ENCODE data around the gene AKTIP.
"Not testable (repeated sequence)": the region's sequence is repeated elsewhere in the genome, so short reads cannot be mapped to it uniquely, and the experiment has no call there.

The AKTIP gene

DNA sequence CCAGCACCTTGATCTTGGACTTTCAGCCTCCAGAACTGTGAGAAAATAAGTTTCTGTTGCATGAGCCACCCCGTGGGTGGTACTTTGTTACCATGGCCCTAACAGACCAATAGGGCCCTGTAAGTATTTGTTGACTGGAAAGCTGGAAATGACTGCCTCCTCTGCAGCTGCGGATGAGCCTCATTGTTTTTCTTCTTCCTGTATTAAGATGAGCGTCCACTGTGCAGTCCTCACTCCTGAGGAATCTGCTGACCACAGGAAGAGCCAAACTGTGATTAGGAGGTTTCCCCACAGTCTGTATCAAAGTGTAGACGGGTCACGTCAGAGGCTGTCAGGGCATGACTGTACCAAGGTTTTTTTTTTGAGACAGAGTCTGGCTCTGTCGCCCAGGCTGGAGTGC lies 12.2 kb upstream of the AKTIP start:
- DNase-seq: no peak

DNA sequence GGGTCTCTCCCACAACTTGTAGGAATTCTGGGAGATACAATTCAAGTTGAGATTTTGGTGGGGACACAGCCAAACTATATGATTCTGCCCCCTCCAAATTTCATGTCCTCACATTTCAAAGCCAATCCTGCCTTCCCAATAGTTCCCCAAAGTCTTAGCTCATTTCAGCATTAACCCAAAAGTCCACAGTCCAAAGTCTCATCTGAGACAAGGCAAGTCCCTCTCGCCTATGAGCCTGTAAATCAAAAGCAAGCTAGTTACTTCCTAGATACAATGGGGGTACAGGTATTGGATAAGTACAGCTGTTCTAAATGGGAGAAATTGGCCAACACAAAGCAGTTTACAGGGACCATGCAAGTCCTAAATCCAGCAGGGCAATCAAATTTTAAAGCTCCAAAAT lies 9.8 kb upstream of the AKTIP start:
- DNase-seq: not testable (repeated sequence)

- DNase-seq: no peak
Measured at GRCh38 chr16:53511403-53512280, 8.6 kb upstream of the AKTIP start.

- DNase-seq: no peak
Measured at GRCh38 chr16:53511084-53511402, 8.0 kb upstream of the AKTIP start.

DNA sequence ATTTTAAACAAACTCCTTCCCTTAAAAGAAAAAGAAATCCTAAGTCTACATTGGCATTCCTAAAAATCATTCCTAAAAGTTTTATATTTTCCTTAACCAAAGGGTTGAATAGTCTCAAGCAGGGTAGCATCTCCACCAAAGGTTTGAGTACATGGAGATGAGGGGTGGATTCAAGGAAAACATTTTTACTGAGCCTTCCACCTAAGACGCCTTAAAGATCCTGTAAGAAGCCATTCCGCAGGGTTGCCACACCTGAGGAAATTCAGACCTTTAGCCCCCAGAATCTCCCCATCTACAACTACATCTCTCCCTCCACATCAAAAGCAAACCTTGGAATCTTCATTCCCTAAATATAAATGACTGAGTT lies 7.7 kb upstream of the AKTIP start:
- DNase-seq: no peak

- DNase-seq: peak; percentile 20
Measured at GRCh38 chr16:53509906-53510703, 7.1 kb upstream of the AKTIP start.

DNA sequence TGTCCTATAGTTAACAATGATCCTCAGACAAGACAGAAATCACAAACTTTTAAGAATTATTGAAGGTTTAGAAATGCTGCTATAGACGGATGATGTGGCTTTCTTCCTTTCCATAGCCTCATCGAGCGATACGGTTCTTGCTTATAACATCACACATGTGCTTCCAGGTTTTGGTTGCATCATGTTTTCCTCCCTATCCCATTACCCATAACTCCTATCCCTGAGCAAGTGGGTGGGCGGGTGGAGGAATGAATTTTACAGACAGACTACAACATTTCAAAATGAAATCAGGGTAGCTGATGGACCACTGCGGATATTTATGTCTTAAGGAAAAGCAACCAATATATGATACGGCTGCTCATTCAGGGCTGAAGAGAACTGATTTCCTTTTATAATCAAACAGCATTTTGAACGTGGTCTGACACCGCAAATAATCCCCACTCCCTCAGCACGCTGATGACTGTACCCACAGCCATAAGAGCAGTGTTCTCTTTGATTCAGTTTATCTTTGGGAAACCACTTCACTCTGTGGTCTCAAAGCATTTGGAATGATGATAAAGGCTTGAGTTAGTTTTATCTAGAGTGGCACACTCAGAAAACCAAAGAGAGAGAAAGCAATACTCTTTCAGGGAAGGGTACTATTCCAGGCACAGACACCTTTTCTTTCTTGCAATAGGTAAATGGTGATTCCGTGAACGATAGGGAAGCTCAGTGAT lies 4.6 kb upstream of the AKTIP start:
- no peak for DNase-seq

GRCh38 chr16:53506254-53506653 lies 3.2 kb upstream of the AKTIP start:
- DNase-seq: no peak

DNA sequence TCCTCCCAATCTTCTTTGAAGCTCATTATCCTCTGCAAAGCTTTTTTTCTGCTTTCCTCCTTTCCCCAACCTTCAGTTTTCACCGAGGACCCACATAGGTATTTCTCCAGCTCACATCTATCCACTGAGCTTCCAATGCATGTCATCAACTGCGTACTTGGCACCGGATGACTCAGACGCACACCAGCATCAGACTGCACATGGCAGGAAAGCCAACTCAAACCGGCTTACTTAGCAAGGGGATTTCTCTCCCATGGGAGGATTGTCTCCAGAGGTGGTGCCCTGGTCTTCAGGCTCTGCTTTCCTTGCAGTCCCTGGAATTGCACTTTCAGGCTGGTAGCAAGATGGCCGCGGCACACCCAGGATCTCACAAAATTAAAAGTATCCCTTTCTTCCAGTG lies 1.7 kb upstream of the AKTIP start:
- no peak for DNase-seq

DNA sequence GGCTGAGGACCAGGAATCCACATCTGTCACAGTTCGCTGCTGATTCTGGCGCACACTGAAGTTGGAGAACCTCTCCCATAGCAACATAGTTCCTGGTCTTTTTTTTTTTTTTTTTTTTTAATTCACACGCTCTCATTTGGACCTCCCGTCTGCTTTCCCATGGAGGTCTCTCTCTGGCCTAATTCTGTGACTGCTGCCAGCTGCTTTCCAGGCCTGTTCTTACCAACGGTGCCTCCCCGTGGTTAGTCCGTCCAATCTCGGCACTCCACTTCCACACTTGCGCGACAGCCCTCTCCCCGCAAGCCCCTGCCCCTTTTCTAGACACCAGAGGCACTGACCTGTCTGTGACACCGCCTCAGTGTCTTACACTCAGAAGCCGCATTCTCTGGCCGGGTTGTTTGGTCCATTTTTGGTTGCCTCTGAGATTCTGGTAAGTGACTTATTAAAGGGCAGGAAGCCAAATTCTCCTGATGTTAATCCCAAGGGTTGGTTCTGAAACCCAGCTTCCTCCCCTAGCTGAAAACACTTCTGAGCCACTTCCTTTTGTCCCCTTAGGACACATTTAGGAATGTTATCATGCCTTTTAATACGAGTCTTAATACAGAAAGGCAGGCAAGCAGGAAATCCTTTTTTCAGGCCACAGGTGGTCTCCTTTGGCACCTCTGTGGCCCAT lies 1.1 kb upstream of the AKTIP start:
- DNase-seq: peak; percentile 31

- peak; percentile 97 for DNase-seq
Measured at GRCh38 chr16:53503270-53503923, 388 bp upstream of the AKTIP start.

DNA sequence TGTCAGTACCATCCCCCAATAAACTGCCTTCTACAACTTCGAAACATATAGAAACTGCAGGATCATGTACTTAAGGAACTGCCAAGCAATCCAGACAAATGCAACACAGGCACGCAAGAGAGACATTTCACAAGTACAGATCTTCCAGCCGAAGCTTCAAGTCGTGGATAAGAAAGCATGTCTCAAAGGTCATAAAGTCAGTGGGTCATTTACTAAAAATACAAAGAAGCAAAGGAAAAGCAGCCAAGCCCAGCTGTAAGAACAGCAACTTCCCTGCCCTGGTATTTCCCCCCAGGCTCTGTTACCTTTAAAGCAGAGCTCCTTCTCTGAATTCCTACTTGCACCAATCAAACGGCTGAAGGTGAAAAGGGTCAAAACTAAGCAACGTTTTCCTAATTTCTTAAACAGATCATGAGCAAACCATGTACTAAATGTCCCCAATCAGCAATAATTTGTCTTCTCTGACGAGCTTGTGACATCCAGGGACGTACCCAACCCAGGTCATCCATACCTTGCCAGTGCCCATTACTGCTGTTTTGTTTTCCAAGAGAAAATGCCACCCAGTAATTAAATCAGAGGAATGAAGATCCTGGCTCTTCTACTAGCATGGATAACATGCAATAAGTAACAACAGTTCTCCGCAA lies 1.7 kb downstream of the AKTIP start:
- no peak for DNase-seq

DNA sequence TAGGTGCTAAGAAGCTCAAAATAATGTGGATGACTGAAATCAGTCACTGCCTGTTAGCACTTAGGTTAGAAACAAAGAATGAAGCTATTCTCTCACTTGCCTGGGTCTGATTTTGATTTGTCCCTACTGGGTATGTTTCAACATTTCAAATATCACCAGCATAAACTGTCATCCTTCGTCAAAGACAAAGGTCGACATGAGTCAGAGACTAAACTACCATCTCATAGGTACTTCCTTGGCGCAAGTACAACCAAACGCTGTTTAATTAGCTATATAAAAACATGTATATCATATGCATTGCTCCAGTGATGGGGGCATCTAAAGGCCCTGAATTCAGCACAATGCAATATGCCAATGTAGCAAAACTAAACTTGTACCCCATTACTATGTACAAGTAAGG lies 4.0 kb downstream of the AKTIP start:
- DNase-seq: no peak

GRCh38 chr16:53495325-53495724 lies 7.7 kb downstream of the AKTIP start:
- DNase-seq: no peak

GRCh38 chr16:53494636-53495035 lies 8.4 kb downstream of the AKTIP start:
- no peak for DNase-seq

DNA sequence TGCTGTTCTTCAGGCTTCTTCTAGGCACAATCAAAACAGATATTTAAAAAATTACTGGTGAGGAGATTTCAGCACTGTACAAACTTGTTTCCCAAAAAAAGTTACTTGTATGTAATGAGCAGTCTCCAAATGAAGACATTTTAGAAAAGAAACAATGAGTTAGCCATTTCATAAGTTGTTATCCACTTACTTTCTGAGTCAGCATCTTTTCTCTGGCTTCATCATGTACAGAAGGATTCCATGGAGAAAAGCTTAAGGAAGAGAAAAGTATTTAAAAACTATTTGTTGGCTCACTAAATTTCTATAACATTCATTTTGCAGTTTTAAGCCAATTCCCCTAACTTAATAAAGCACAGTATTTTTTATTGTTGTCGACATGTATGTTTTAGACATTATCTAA lies 10.5 kb downstream of the AKTIP start:
- no peak for DNase-seq

- no peak for DNase-seq
Measured at GRCh38 chr16:53489755-53490154, 13.3 kb downstream of the AKTIP start.

- no peak for DNase-seq
Measured at GRCh38 chr16:53486230-53486629, 16.8 kb downstream of the AKTIP start.

- DNase-seq: no peak
Measured at GRCh38 chr16:53484542-53484941, 18.5 kb downstream of the AKTIP start.

GRCh38 chr16:53482123-53482522 lies 20.9 kb downstream of the AKTIP start:
- no peak for DNase-seq

DNA sequence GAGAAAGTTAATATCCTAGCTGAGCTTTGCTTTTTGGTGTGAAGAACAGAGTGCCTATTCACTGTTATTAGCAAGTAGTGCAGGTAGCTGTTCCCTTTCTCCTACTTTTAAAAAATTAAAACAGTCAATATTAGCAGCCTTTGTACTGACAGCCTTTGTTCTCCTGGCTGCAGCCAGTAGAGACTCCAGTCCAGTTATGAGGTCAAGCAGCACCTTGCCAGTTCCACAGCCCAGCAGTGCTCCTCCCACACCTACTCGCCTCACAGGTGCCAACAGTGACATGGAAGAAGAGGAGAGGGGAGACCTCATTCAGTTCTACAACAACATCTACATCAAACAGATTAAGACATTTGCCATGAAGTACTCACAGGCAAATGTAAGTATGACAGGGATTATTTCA lies 22.6 kb downstream of the AKTIP start:
- no peak for DNase-seq

DNA sequence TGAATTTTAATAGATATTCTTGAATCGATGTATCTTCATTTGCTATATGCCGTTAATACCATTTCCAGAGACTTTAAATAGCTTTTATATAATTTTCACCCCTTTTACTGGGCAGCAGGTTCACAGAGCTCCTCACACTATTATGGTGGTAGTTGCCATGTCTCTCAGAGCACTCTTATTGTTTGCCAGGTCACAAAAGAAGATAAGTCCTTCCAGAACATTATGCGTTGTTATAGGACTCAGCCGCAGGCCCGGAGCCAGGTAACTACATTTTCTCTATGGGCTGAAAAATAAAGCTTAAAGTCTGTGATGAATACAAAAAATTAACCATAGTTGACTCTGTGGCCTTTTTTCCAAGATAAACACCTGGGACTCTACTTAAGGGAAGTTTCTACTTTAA lies 24.0 kb downstream of the AKTIP start:
- no peak for DNase-seq

Data from NCI-H2227 treated with DMSO at 0.1 percent for 48 hours (cell line).